HG03354 (cell line): ENCODE results near the gene GANAB.
"Not testable (repeated sequence)": the region's sequence is repeated elsewhere in the genome, so short reads cannot be mapped to it uniquely, and the experiment has no call there.

Source experiments
- ATAC-seq: cut with Tn5 transposase; IDR thresholded peaks from one replicate; pipeline ENCODE4 v1.9.1; 2021; ENCODE audit warnings: mild to moderate bottlenecking; ENCODE audit not compliant: unreplicated experiment, poor library complexity, severe bottlenecking

GANAB gene

DNA sequence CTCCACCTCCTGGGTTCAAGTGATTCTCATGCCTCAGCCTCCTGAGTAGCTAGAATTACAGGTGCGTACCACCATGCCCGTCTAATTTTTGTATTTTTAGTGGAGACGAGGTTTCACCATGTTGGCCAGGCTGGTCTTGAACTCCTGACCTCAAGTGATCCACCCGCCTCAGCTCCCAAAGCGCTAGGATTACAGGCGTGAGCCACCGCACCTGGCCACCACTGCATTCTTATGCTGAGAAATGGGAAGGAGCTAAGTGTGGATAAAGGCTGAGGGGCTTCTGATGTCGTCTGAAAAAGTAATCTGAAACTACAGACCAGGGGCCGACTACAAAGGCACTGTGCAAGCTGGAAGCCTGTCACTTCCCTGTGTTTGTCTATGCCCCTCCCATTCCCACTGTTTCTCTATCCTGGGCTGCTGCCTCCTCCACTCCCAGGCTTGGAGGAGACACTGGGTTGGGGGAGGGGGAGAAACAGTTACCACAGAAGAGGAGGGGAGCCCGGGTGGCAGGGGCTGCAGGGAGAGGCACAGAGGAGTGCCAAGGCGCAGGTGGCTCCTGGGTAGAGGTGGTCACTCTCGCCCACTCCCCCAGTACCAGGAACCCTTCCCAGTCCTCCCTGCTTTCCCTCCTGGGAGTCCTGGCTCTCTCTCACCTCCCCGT is 41.8 kb downstream of the GANAB start:
- ATAC-seq = no peak

DNA sequence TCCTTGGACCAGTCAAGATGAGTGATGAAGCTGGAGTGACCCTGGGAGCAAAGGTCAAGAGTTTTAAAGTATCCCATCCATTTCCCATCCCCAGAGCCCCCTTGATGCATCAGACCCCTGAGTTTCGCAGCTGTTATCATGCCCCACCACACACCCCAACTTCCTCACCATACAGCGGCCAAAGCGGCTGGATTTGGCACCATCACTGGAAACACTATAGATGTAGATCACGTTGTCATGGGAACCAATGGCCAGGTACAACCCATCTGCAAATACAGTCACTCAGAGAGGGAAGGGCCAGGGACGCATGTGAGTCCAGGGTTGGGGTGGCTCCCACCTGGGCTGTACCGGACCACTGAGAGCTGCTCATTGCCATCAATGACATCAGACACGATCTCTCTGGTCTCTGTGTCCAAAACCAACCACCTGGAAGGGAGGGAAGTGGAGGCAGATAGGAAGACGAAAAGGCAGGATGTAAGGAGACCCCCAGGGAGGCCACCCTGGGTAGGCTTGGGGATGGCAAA is 42.6 kb downstream of the GANAB start:
- ATAC-seq = no peak

DNA sequence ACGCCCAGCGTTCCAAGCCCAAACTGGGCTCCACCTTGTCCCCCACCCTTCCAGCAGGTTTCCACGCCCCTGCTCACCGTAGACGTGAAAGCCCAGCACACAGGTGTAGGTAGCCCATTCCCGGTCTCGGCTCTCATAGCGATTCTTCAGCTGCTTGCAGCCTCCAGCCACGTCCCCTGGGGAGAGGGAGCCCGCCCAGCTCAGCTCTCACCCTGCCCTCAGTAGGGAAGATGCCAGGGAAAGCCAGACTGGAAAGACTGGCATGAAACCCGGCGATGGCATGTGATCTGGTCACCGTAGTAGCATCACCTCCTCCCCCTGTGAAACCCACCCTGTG is 43.4 kb downstream of the GANAB start:
- ATAC-seq = no peak

DNA sequence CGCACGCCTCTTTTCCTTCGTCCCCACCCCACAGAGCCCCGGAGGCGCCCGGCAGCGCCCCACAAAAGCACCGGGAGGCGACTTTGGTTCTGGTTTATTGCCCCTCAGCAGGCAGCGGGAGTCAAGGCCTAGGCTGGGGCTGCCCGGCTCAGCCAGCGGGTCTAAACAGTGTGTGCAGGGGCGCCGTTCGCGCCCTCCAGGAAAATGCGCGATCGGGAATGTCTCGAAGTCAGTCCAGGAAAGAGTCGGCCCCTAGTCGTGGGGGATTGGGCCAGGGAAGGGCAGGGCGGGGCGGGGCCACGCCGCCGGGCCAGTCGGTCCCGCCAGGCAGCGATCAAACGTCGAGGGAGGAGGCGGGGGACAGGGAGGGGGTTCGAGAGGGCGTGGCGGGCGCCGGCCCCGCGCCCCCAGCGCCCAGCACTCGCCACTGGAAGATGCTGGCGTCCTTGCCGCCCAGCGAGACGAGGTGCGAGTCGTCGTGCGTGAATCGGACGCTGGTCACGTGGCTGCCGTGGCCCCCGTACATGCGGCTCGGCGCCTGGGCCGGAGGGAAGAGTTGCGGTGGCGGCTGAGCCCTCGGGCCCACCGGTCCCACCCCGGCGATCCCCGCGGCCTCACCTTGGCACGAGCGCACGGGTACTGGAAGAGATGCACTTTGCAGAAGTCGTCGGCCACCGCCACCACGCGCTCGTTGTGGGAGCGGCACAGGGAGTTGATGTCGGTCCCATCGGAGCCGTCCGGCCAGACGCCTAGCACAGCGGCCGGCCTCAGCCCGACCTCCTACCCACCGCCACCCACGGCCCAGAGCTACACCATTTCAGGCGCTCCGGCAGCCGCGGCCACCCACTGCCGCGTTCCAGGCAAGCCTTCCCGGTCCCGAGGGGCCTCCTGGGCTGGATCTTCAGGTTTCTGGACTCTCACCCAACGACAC is 44.0 kb downstream of the GANAB start:
- ATAC-seq = no peak

DNA sequence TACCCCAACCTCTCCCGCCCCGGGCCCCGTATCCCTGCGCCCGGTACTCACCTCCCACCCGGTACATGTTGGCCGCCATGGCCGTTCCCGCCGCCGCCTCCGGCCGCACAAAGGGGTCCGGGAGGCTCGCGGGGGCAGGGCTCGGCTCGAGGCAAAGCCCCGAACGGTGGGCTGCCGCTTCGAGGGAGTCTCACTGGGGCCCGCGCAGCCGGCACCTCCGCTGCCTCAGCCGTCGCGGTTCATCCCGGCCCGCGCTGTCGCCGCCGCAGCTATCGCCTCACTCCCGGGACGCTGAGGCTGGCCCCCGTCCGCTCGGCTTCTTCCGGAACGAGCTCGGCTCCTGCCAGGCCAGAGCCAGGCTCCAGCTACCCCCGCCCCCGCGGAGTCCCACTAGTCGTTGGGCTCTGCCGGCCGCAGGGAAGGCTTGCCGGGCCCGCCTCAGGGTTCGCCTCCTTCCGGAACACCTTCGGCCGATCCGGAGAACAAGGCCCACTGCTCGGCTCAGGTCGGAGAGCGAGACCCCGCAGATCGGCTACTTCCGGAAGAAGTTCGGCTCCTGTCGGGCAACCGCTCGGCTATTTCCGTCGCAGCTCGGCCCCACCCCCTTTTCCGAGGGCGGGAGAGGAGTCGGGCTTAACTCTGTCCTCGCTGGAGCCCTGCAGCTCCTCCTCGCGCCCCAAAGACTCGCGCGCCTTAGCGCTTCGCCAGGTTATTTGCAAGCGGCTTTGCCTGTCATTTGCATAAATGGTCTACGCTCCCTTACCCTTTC is 44.9 kb downstream of the GANAB start, which contains the start of gene MTA2:
Gene MTA2 (minus strand): TSS at position 494 of the 769 bp plus-strand sequence. CDS start 415 bp downstream, at position 79.
- peak; percentile 79 for ATAC-seq

DNA sequence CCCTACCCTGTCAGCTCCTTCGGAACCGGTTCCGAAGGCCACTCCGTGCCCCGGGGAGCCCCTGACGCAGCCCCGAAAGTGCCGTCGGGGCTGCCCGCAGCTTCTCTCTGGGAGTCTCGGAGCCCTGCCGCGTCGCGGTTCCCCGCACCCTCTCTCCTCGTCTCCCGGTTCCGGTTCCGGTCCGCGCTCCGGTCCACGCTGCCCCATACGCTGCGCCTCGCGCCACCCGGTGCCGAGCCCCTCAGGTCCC is 45.4 kb downstream of the GANAB start:
- no peak for ATAC-seq

DNA sequence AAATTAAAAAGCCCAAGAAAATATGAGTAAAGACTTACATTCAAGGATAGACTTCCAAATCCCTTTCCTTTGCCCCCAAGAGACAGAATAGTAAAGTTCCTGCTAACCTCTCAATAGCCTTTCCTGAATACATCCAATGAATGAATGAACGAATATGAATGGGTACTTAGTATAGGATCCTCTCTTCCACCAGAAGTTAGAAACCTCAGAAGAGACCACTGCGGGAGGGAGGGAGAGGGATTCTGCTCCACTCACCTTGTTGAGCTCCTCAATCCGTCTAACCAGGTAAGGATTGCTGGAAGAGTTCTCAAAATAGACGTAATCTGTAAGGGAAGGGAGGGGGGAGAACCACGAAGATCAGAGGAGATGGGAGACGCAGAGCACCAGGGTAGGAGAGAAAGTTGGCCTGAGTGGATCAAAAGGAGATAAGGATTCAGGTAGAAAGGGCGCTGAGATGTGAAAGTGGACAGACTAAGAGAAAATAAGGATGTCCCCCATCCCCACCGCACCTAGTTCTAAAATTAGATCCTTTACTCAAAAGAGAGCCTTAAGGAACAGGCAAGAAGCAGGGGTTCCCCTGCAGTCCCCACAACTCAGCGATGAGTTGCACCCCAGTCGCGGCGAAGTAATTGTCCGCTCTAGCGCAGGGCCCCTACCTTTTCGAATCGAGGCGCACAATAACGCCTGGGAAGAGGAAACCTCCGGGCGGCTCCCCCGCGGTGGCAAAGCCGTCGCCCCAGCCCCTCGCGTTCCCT is 45.9 kb downstream of the GANAB start:
- no peak for ATAC-seq

DNA sequence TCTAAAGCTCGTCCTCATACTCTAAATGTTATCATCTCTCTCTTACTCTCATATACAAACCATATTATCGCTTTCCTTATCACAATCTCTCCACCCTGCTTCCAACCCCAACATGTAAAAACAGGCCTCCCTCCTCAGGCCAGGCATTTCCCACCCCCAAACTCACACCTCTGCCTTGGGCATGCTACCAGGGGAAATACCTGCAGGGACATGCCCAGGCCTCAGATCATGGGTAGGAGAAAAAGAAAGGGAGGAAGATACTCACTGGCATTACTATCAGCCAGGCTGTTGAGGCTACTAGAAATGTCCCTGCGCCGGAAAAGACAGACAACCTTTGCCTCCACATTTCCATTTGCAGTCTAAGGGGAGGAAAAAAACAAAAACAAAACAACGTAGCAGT is 46.5 kb downstream of the GANAB start:
- no peak for ATAC-seq

DNA sequence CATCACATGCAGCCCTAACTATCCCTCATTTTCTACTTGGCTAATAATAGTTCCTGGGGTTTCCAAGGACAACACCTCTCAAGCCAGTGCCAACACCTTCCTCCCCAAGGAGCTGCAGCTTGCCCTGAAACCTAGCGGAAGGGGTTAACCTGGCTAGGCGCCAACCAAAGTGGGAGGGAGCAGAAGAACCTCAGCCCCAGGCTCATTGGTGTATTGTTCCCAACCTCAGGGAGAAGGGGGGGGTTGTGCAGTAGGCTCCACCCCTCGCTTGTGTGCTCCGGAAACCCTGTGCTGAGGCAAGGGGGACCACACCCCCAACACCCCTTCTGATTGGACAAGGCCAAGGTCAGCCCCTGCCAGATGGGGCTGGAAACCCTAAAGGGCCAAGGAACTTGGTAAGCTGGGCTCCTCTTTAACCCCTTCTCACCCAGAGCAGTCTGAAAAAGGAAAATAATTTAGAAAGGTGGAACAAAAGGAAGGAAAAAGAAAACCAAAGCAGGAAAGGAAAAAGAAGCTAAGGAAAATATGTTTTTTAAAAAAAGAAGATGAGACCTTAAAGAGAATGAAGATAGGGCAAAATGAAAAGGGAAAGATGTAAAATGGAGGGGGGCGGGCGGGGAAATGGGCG is 47.2 kb downstream of the GANAB start:
- peak; percentile 49 for ATAC-seq

DNA sequence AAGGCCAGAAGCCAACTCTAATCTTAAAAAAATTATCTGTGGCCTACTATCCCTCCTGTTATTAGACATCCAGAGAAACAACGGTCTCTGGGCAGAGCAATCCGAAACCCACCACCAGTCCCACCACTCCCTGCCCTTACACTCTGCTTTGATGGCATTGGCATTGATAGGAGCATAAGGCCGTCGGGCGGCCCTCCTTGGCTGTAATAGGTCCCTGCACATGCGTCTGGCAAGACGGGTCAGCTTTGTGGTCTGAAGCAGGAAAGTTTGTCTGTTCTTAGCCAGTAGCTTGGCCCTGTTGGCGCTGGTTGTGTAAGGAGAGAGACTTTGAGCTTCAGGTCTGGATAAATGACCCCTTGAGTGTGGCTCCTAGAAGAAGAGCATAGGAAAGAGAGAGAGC is 51.3 kb downstream of the GANAB start:
- ATAC-seq = no peak

DNA sequence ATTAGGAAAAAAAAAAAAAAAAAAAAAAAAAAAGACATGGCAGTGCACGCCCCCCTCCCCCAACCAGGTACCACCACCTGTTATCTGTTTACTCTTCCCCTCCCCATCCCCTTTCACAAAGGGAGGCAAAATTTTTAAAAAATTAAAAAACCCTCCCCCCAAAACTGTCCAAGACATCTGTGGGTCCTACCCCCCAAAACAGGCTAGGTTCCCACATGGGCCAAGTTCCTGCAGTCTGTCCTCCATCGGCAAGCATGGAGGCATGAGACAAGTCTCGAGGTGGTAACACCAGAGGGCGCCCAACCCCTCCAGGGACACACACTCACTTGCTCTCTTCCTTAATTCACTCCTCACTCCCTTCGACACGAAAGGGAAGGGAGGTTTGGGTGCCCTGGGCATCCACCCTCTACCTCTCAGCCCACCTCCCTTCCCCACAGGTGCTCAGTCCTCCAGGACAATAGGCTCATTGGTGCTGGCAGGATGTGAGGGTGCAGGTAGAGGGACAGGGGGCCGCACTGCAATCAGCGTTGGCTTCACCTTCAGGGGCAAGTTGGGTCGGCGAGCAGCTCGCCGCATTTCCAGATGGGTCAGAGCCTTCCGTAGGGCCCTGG is 52.9 kb downstream of the GANAB start:
- no peak for ATAC-seq

DNA sequence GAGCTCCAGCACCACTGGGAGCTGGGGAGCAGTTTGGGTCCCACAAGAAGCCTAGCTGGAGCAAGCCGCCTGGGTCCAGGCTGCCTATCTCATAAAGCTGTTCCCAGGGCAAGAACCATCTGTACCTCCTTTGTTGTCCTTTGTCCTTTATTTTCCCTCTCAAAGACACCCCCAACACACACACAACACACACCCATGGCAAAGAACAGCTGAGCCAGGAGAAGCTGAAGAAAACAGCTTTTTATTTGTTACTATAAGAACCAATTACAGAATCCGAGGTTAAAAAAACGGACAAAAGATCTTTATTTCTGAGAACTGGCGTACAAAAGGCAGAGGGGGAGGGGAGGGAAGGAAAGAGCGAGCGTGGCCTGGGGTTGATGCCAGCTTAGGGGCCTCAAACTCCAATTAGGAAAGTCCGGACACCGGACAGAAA is 53.4 kb downstream of the GANAB start:
- no peak for ATAC-seq

DNA sequence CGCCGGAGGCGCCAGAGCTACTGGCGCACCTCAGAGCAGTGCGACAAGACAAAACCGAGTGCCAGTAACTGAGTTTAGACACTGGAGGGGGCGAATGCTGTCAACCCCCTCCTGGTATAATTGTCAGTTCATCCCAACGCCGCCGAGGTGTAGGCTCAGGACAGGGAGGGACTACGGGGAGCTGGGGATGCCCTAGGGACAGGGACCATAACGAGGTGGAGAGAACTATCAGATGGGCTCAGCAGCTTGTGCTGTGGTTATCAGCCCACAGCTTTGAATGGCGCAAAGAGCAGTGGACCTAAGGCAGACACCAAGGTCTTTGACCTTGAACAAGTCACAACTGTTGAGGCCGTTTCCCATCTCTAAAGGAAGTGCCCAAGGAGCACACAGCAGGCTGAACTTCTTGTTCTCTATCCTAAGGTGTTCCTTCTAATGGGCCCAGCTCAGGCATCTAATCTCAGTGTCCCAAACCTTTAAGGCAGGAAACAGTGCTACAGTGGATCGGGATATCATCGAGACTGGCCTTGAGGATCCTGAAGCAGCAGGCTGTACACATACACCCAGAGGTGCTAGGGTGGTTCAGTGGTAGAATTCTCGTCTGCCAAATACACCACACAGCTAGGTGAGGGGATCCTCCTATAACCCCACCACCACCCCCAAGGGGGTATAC is 54.1 kb downstream of the GANAB start:
- ATAC-seq = no peak

DNA sequence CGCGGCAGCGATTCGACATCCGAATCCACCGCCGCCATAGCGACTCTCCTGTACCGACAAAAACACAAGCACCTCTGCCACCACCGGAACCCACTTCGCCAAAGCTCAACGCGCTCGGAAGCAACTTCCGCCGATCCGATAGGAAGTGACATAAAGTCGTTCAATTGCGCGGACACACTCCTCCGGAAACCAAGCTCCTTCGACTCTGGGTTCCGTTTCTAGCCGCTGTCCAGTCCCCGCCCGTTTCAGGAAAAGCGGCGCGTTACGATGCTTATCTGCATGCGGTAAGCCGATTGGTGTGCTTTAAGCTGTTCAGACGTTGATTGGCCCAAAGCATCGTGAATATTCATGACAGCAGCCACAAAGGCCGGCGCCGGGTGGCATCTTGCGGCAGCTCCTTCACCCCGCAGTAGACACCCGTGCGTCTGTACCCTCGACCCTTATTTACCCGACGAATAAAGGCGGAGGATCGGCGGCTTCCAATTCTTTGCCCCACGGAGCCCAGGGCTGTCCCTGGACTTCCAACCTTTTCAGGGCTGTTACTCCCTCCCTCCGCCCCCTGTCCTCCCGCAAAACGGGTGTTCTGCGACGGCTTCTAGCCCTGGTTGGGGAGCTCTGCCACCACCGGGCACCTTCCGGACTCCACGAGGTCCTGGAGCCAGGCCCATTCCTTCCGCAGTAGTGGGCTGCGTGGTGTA is 54.8 kb downstream of the GANAB start, which contains the start of gene TUT1:
Gene TUT1 (minus strand): TSS at position 76 of the 698 bp plus-strand sequence. CDS start 38 bp downstream, at position 38.
- ATAC-seq = peak; percentile 90

DNA sequence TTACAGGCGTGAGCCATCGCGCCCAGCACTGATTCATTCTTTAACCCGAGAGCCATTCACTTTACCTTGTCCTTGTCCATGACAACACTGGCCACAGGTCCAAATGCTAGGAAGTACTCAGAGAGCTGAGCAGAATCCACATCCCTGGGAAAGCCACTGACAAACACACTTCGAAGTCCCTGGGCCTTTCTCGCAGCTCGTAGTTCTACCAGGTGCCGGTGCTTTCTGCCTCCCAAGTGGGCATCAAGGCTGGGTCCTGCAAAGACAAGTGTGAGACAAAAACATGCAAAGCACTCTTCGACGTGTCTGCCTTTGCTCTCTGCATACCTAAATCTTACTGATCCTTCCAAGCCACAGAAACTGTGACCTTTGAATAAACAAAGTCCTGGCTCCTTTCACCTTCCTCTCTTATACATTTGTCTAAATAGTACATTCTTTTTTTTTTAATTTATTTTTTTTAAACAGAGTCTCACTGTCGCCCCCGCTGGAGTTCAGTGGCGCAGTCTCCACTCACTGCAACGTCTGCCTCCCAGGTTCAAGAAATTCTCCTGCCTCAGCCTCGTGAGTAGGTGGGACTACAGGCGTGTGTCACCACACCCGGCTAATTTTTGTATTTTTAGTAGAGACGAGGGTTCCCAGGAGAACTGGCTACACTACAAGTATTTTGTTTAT is 57.3 kb downstream of the GANAB start:
- no peak for ATAC-seq

DNA sequence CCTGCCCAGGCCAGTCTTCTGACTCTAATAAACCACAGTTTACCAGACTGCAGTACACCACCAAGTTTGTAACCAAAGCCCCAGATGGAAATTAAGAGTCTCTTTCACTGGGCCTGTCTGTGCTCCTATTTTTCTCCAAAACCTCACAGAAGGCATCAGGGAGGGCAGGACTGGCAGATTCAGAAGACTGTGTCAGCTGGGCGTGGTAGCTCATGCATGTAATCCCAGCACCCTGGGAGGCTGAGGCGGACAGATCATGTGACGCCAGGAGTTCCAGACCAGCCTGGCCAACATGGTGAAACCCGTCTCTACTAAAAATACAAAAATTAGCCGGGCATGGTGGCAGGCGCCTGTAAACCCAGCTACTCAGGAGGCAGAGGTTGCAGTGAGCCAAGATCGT is 61.1 kb downstream of the GANAB start:
- not testable (repeated sequence) for ATAC-seq

DNA sequence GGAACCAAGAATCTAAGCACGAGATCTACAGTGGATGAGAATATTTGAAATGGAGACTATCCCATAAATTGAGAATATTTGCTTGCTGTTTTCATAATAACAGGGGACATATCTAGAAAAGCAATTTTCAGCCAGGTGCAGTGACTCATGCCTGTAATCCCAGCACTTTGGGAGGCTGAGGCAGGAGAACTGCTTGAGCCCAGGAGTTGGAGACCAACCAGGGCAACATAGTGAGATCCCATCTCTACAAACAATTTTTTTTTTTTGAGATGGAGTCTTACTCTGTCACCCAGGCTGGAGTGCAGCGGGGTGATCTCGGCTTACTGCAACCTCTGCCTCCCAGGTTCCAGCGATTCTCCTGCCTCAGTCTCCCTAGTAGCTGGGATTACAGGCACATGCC is 64.7 kb downstream of the GANAB start:
- not testable (repeated sequence) for ATAC-seq
